Esophagus muscularis mucosa (tissue), 3 donors: ENCODE results near the gene SMPX.

Experiments
- EP300 ChIP-seq: sonication (generic); formaldehyde crosslinking; IDR thresholded peaks from one replicate; pipeline ENCODE4 v1.6.1; 2017; ENCODE audit warnings: antibody characterized with exemption
- TF ChIP-seq, protein P1 (sequence below), 3 experiments: fragments of 200-600 bp in 2 of 3; fragments of 450-650 bp in 1 of 3; sonication (generic) in 2 of 3; IDR thresholded peaks; one replicate each; pipeline ENCODE4 v1.5.1; 2017 to 2019; ENCODE audit warnings: antibody characterized with exemption in 3 of 3, mild to moderate bottlenecking in 2 of 3, moderate library complexity in 1 of 3

DNA sequence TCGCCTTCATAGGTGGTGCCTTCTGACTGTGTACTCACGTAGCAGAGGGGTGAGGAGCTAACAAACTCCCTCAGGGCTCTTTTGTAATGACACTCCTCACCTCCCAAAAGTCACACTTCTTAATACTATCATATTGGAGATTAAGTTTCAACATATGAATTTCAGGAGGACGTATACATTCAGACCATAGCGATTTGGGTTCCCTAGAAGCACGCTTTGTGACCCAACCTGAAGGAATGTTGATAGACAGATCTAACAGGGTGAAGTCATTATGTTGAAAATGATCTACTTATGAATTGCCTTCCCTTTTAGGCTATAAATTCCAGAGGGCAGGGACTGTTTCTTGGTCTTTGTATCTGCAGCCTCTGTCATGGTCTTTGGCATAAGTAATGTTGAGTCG is 96.6 kb downstream of the SMPX start:
- TF ChIP-seq, protein P1, sequence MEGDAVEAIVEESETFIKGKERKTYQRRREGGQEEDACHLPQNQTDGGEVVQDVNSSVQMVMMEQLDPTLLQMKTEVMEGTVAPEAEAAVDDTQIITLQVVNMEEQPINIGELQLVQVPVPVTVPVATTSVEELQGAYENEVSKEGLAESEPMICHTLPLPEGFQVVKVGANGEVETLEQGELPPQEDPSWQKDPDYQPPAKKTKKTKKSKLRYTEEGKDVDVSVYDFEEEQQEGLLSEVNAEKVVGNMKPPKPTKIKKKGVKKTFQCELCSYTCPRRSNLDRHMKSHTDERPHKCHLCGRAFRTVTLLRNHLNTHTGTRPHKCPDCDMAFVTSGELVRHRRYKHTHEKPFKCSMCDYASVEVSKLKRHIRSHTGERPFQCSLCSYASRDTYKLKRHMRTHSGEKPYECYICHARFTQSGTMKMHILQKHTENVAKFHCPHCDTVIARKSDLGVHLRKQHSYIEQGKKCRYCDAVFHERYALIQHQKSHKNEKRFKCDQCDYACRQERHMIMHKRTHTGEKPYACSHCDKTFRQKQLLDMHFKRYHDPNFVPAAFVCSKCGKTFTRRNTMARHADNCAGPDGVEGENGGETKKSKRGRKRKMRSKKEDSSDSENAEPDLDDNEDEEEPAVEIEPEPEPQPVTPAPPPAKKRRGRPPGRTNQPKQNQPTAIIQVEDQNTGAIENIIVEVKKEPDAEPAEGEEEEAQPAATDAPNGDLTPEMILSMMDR (IDR thresholded peaks at IDR 0.05) = no peak
- TF ChIP-seq EP300 = no peak
